K562 (cell line): ENCODE data around the gene GDF15. TPM values are rescaled to one million over a fixed set of nuclear protein-coding genes. Genes with fewer than 3 reads are reported as not detected.

ENCODE experiments used
- ATAC-seq: fragments of 200-7000 bp; cut with Tn5 transposase; 3 replicates; pipeline ENCODE4 v1.9.1; 2020; ENCODE audit warnings: moderate library complexity
- BruUV-seq: library from RNA; stranded (reverse); fragments of 400-500 nt; replicated peaks from 2 replicates; lab custom pipeline; 2021; lab: Mats Ljungman, UMichigan
- CTCF ChIA-PET: fragments of 300-600 bp; formaldehyde crosslinking; extraction: SDS; loops from one replicate; lab custom pipeline; 2021; ENCODE audit warnings: low intra/inter-chr PET ratio; lab: Yijun Ruan, JAX
- POLR2A ChIA-PET: fragments of 300-600, 350-650 bp; sonication (Branson Sonifier 250); formaldehyde crosslinking; extraction: SDS; loops from one replicate; lab custom pipeline; 2021; ENCODE audit warnings: antibody characterized with exemption, inconsistent platforms; lab: Yijun Ruan, JAX
- DNase-seq, 4 experiments: peaks; one replicate each; pipeline versions ENCODE4 v3.0.0 to v3.0.0-alpha.2; 2011 to 2018; ENCODE audit warnings: low spot score in 3 of 4, mixed read lengths in 3 of 4; ENCODE audit errors: extremely low read depth in 1 of 4
- FAIRE-seq: peaks from 2 replicates; lab custom pipeline; 2011; peaks lifted over from hg19 to GRCh38; lab: Jason Lieb, UNC
- H2AFZ ChIP-seq: 2 replicates; pipeline ENCODE4 v1.6.0; 2011; ENCODE audit warnings: low read depth, low read length, control low read depth, inconsistent platforms
- H3K27ac ChIP-seq: fragments of 200-600 bp; 3 replicates; pipeline ENCODE4 v1.8.0; 2011; ENCODE audit warnings: low read depth, mild to moderate bottlenecking, control low read depth, inconsistent platforms, low read length, moderate library complexity, mixed read lengths; ENCODE audit errors: extremely low read depth
- H3K27me3 ChIP-seq, 2 experiments: fragments of 300-600 bp in 1 of 2; 2 replicates in 1 of 2; 3 replicates in 1 of 2; pipeline versions ENCODE4 v1.6.0 to v1.8.0; 2011; ENCODE audit warnings: inconsistent platforms in 2 of 2, low read length in 2 of 2, mild to moderate bottlenecking in 1 of 2, mixed read lengths in 1 of 2, moderate library complexity in 1 of 2; ENCODE audit not compliant: control insufficient read depth in 2 of 2, insufficient read depth in 2 of 2
- H3K36me3 ChIP-seq: fragments of 300-600 bp; 3 replicates; pipeline ENCODE4 v1.8.0; 2011; ENCODE audit warnings: mild to moderate bottlenecking, low read length, inconsistent platforms; ENCODE audit not compliant: control insufficient read depth, insufficient read depth
- H3K4me1 ChIP-seq, 2 experiments: fragments of 200-600 bp in 1 of 2; replicated peaks in 1 of 2; 2 replicates in 1 of 2; 3 replicates in 1 of 2; pipeline versions ENCODE4 v1.5.1 to v1.8.0; 2011; ENCODE audit warnings: inconsistent platforms in 2 of 2, low read length in 2 of 2, mild to moderate bottlenecking in 1 of 2, mixed read lengths in 1 of 2, moderate library complexity in 1 of 2; ENCODE audit not compliant: control insufficient read depth in 2 of 2, insufficient read depth in 2 of 2
- H3K4me2 ChIP-seq: 2 replicates; pipeline ENCODE4 v1.6.1; 2011; ENCODE audit warnings: low read length, control low read depth, inconsistent platforms, mixed read lengths; ENCODE audit not compliant: insufficient read depth
- H3K4me3 ChIP-seq: fragments of 200-600 bp; sonication (generic), shearing (Covaris generic); 2 replicates; pipeline ENCODE4 v1.5.1; 2016; ENCODE audit warnings: control low read depth, inconsistent platforms
- H3K79me2 ChIP-seq: fragments of 200-600 bp; 3 replicates; pipeline ENCODE4 v1.8.0; 2011; ENCODE audit warnings: low read length, inconsistent platforms; ENCODE audit not compliant: control insufficient read depth, insufficient read depth
- H3K9ac ChIP-seq, 2 experiments: 2 replicates each; pipeline versions ENCODE4 v1.6.0 to v1.6.1; 2011; ENCODE audit warnings: low read depth in 2 of 2, low read length in 2 of 2, control low read depth in 1 of 2, inconsistent platforms in 1 of 2, mild to moderate bottlenecking in 1 of 2, mixed read lengths in 1 of 2; ENCODE audit not compliant: insufficient read depth in 1 of 2
- H3K9me1 ChIP-seq: one replicate; pipeline ENCODE4 v1.6.0; 2011; ENCODE audit warnings: inconsistent platforms, mild to moderate bottlenecking, low read length, moderate library complexity; ENCODE audit not compliant: control insufficient read depth, insufficient read depth
- H3K9me3 ChIP-seq: replicated peaks from 2 replicates; pipeline ENCODE4 v1.5.1; 2011; ENCODE audit warnings: low read depth, low read length, inconsistent platforms; ENCODE audit not compliant: control insufficient read depth, insufficient read depth
- H4K20me1 ChIP-seq: replicated peaks from 2 replicates; pipeline ENCODE4 v1.6.1; 2011; ENCODE audit warnings: low read length, inconsistent platforms, mixed read lengths; ENCODE audit not compliant: control insufficient read depth, insufficient read depth
- ATF7 ChIP-seq: fragments of 450-650 bp; IDR thresholded peaks from 2 replicates; pipeline ENCODE4 v1.7.1; 2014; ENCODE audit warnings: mild to moderate bottlenecking, moderate library complexity
- KDM1A ChIP-seq, 2 experiments: fragments of 450-650 bp; IDR thresholded peaks; 2 replicates each; pipeline ENCODE4 v1.6.1; 2016; ENCODE audit warnings: mild to moderate bottlenecking in 2 of 2
- MAZ ChIP-seq, 2 experiments: fragments of 450-650 bp in 1 of 2; sonication (generic) in 1 of 2; formaldehyde crosslinking; IDR thresholded peaks in 1 of 2; conservative IDR thresholded peaks in 1 of 2; 2 replicates each; pipeline versions ENCODE4 v1.4.0 to v1.5.0; 2020; ENCODE audit warnings: mild to moderate bottlenecking in 1 of 2, missing genetic modification reagents in 1 of 2
- MCM5 ChIP-seq: fragments of 450-650 bp; IDR thresholded peaks from 2 replicates; pipeline ENCODE4 v1.6.1; 2016; ENCODE audit warnings: low read depth
- RFX1 ChIP-seq: fragments of 450-650 bp; IDR thresholded peaks from 2 replicates; pipeline ENCODE4 v1.6.1; 2016; ENCODE audit warnings: mild to moderate bottlenecking, moderate library complexity
- SMAD4 ChIP-seq: fragments of 250-450 bp; sonication (Bioruptor Pico); conservative IDR thresholded peaks from 2 replicates; pipeline ENCODE4 v1.8.0; 2021; ENCODE audit warnings: inconsistent platforms, mild to moderate bottlenecking, moderate library complexity
- TAF7 ChIP-seq: fragments of 450-650 bp; IDR thresholded peaks from 2 replicates; pipeline ENCODE4 v1.6.1; 2016; ENCODE audit warnings: missing genetic modification characterization, missing compliant biosample characterization
- ZBTB33 ChIP-seq: sonication (generic); formaldehyde crosslinking; IDR thresholded peaks from 2 replicates; pipeline ENCODE4 v1.8.1; 2023; ENCODE audit warnings: mild to moderate bottlenecking, missing genetic modification reagents
- ZNF3 ChIP-seq: fragments of 250-450 bp; sonication (Bioruptor Pico); IDR thresholded peaks from 2 replicates; pipeline ENCODE4 v1.5.0; 2021; ENCODE audit warnings: mild to moderate bottlenecking, moderate library complexity
- ZNF740 ChIP-seq, 3 experiments: fragments of 200-800 bp in 1 of 3; sonication (Bioruptor generic) in 1 of 3; sonication (generic) in 1 of 3; formaldehyde crosslinking in 1 of 3; IDR thresholded peaks; 2 replicates each; pipeline versions ENCODE4 v1.6.1 to v1.8.0; 2016 to 2022; ENCODE audit warnings: mild to moderate bottlenecking in 2 of 3, missing compliant biosample characterization in 2 of 3, missing genetic modification characterization in 2 of 3, missing genetic modification reagents in 1 of 3
- WGBS: fragments of 100-300 bp; shearing (Covaris generic); methylation state at CpG from one replicate; pipeline ENCODE4 v1.1.6; 2016; ENCODE audit warnings: low coverage, mixed read lengths; ENCODE audit not compliant: insufficient coverage; ENCODE audit errors: missing lambda C conversion rate; 5-methylcytosine and 5-hydroxymethylcytosine counted together
- in situ Hi-C: fragments of 300-500 bp; cut with MboI; formaldehyde crosslinking; loops from 4 replicates; pipeline ENCODE4 v1.15.0; 2018; ENCODE audit warnings: inconsistent platforms, mixed read lengths
- intact Hi-C: fragments of 100-400 bp; cut with micrococcal nuclease; formaldehyde crosslinking; loops from 2 replicates; pipeline ENCODE4 v1.14.2; 2022
- polyA plus RNA-seq, 8 experiments: library from polyadenylated mRNA; depleted of rRNA in 4 of 8; stranded (reverse) in 5 of 8; unstranded in 3 of 8; fragments of >200 nt; fragmentation: Nextera tagmentation in 2 of 8; fragmentation: Illumina TruSeq in 1 of 8; extraction: Ambion mirVana in 2 of 8; extraction: Trizol in 1 of 8; gene quantifications; 2 replicates each; pipeline versions ENCODE4 v1.2.1 to v1.2.3, GENCODE V29; 2011 to 2014; ENCODE audit warnings: inconsistent platforms in 1 of 8, missing spikeins in 1 of 8
- total RNA-seq, 7 experiments: library from RNA; depleted of rRNA in 6 of 7; stranded (reverse); fragments of >200 nt in 6 of 7; fragmentation: Illumina TruSeq in 2 of 7; extraction: Trizol in 2 of 7; gene quantifications; 2 replicates each; pipeline versions ENCODE4 v1.2.1 to v1.2.3, GENCODE V29; 2011 to 2021; ENCODE audit warnings: low replicate concordance in 1 of 7
- TF ChIP-seq, protein P1 (sequence below), 2 experiments: IDR thresholded peaks; 2 replicates each; pipeline ENCODE4 v1.6.1; 2011; ENCODE audit warnings: borderline replicate concordance in 1 of 2, control low read depth in 1 of 2, low read depth in 1 of 2, low read length in 1 of 2, mild to moderate bottlenecking in 1 of 2, mixed read lengths in 1 of 2, moderate library complexity in 1 of 2; ENCODE audit not compliant: insufficient read depth in 1 of 2, insufficient read length in 1 of 2, poor library complexity in 1 of 2, severe bottlenecking in 1 of 2; ENCODE audit errors: extremely low read depth in 1 of 2
- TF ChIP-seq, protein P2 (sequence below), 2 experiments: fragments of 450-650 bp; conservative IDR thresholded peaks; 2 replicates each; pipeline ENCODE4 v1.6.1; 2017; ENCODE audit warnings: mild to moderate bottlenecking in 2 of 2, moderate library complexity in 2 of 2

Gene GDF15
- total and polyA plus RNA-seq, 9 of the 15 experiments (the other 6 are each of a cell fraction or from before 2014, with no cell fraction given): 2.3 to 82.4 (median 12.5) TPM

- FAIRE-seq (no peak), DNase-seq (peak; percentile 53 to 78 (median 74)), ATAC-seq (peak; percentile 67)
- 5% methylated on average over 33 of the region's 33 CpGs for WGBS
- Histone ChIP-seq H3K79me2 (no peaks in the 10 kb centered on the region), H3K27me3 (no peaks in the 10 kb centered on the region), H3K9me3 (no peaks in the 10 kb centered on the region), H3K36me3 (no peaks in the 10 kb centered on the region), H3K4me1 (peaks cover 12 to 28% of the 10 kb centered on the region in 2 experiments), H2AFZ (peak within 1 kb of the TSS; percentile 78), H3K9ac (peak within 1 kb of the TSS in 1 of 2 experiments; percentile 82; a peak in 2 of 4 replicates), H4K20me1 (no peaks in the 10 kb centered on the region), H3K9me1 (no peaks in the 10 kb centered on the region), H3K4me3 (peak within 1 kb of the TSS; percentile 27), H3K27ac (no peak within 1 kb of the TSS), H3K4me2 (peak within 1 kb of the TSS; percentile 74)
- intact Hi-C loops: no loop called here
- in situ Hi-C loops: no loop called here
- no TSS peak for BruUV-seq
- ChIA-PET CTCF (no interaction called here), POLR2A (interaction anchor here (1.1 to 2.5 kb wide), 3 partner anchors 9 to 17 kb away, joined by 4 to 28 read pairs (median 6); partner anchors contain the start of gene GDF15)
- TF ChIP-seq MAZ (CRISPR knock-in tag; conservative IDR thresholded peaks at IDR 0.05 in 1 of 2, IDR thresholded peaks at IDR 0.05 in 1 of 2): 0 out of 4 replicates have a peak, but pooled peaks of 1 of the 2 experiments have one; percentile 20
- TF ChIP-seq, protein P1, sequence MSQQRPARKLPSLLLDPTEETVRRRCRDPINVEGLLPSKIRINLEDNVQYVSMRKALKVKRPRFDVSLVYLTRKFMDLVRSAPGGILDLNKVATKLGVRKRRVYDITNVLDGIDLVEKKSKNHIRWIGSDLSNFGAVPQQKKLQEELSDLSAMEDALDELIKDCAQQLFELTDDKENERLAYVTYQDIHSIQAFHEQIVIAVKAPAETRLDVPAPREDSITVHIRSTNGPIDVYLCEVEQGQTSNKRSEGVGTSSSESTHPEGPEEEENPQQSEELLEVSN (IDR thresholded peaks at IDR 0.05; ENCODE audit: borderline replicate concordance in 1 of 2, extremely low read depth in 1 of 2, insufficient read depth in 1 of 2, insufficient read length in 1 of 2, low read depth in 1 of 2, low read length in 1 of 2, poor library complexity in 1 of 2, severe bottlenecking in 1 of 2): peak in 1 of 2 experiments; percentile 11
- peak; percentile 48 to 85; a peak in 3 of 4 replicates for TF ChIP-seq KDM1A (IDR thresholded peaks at IDR 0.05)
- peak; percentile 95 for TF ChIP-seq RFX1
- no peak for TF ChIP-seq TAF7
- TF ChIP-seq SMAD4 (CRISPR knock-in tag): 0 out of 2 replicates have a peak, but pooled peaks have one; percentile 23
- TF ChIP-seq, protein P2, sequence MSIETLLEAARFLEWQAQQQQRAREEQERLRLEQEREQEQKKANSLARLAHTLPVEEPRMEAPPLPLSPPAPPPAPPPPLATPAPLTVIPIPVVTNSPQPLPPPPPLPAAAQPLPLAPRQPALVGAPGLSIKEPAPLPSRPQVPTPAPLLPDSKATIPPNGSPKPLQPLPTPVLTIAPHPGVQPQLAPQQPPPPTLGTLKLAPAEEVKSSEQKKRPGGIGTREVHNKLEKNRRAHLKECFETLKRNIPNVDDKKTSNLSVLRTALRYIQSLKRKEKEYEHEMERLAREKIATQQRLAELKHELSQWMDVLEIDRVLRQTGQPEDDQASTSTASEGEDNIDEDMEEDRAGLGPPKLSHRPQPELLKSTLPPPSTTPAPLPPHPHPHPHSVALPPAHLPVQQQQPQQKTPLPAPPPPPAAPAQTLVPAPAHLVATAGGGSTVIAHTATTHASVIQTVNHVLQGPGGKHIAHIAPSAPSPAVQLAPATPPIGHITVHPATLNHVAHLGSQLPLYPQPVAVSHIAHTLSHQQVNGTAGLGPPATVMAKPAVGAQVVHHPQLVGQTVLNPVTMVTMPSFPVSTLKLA (conservative IDR thresholded peaks at IDR 0.05): peak in 1 of 2 experiments; percentile 32; a peak in 1 of 4 replicates
- peak; percentile 99 for TF ChIP-seq ZNF3
- TF ChIP-seq ZNF740 (CRISPR knock-in tag; IDR thresholded peaks at IDR 0.05): no peak
- TF ChIP-seq ZNF740 (tag; IDR thresholded peaks at IDR 0.05): no peak
- 0 out of 2 replicates have a peak, but pooled peaks have one; percentile 20 for TF ChIP-seq ATF7
- no peak for TF ChIP-seq MCM5
- TF ChIP-seq ZBTB33 (CRISPR knock-in tag): no peak
Measured at GRCh38 chr19:18397242-18398202, 11.6 kb downstream of the GDF15 start, which contains the start of gene LRRC25. LRRC25 (minus strand) TSS chr19:18397622; CDS start chr19:18396963, 659 bp downstream.
